K562 treated with DMSO at 1 percent for 4 hours (cell line): Measurements from ENCODE around the gene CEBPZOS. TPM values are rescaled to one million over a fixed set of nuclear protein-coding genes. Genes with fewer than 3 reads are reported as not detected.

ENCODE experiments used
- total RNA-seq: library from RNA; unstranded; fragments of 300-600 nt; gene quantifications from 2 replicates; pipeline ENCODE4 v1.2.3, GENCODE V29; 2022; ENCODE audit not compliant: insufficient read depth

CEBPZOS gene
- 20.0 and 21.1 TPM in 2 replicates for total RNA-seq

DNA sequence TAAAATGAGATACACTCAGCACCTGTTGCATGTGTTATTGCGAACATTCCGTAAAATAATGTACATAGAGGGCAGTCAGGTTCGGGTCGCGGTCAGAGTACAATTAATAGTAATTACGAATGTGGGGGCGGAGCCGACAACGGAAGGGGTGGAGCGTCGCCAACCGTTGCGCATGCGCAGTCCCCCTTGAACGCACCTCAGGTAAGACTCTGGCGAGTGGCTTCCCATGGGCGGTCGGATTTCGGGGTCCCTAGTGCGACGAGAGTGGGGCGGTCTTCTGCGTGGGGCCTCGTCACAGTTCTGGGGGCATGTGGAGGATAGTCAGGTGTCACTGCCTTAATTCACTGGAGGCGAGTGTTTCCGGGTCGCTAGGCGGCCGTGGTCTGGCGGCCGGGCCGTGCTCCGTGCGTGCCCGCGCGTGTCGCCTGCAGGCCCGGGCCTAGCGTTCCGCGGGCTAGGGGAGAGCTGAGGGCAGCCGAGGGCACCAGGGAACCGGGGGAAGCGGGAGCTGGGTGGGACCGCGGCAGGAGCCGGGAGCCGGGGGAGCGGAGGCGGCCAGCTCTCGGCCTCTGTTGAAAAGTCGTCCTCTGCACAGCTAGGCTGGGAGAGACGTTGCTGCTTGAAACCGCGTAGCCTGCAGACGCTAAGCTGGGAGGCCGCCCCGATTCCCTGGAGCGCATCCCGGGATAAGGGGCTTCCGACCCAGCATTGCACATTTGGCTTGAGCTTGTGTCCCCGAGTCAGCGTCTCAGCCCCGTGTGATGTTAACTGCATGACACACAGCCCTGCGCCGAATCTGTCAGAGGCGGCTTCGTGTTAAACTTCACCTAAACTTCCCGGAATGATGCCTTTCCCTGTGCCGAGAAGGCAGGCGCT, at the start of gene CEBPZOS:
TSS of gene CEBPZOS (plus strand) at position 177 of the 876 bp plus-strand sequence. CDS start 3,209 bp downstream, outside the sequence.

DNA sequence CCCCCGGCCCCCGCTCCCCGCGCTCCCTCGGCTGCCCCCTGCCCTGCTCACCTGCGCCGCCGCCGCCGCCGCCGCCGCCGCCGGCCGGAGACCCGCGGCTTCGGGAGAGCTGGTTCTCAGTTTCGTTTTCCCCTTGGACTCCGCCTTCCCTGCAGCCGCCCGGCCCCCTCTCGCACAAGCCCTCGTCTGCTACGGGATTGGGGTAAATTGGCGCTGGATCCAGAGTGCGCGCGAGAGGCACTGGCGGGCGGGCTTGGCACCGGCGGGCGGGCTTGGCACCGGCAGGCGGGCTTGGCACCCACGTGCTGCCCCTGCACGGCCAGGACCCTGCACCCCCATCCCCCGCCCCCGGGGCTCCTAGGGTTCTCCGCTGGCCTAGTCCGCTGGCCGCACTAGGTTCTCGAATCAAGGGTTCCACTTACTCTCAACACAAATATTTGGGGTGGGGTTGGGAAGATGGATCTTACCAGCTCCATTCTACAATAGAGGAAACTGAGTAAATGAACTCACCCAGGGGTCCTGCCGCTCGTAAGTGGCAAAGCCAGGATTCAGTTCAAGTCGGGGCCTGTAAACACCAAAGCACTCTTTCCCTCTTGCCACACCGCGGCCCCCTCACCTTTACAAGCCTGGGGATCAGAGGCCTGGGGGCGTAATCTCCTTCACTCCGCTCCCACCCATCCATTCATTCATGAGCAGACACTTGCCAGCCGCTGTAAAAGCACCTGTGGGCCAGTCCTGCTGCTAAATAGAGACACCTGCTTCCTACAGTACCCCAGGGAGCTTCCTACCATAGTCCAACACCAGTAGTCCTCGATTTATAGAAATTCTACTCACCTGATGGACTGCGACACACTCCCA, 39.2 kb upstream of the CEBPZOS start, which contains the start of gene EIF2AK2:
TSS of gene EIF2AK2 (minus strand) at position 124 of the 858 bp plus-strand sequence. CDS start 9,174 bp downstream, outside the sequence.

GRCh38 chr2:37188570-37188969, 7.7 kb upstream of the CEBPZOS start, which contains the start of gene SULT6B1:
Gene SULT6B1 (minus strand): TSS chr2:37188670. CDS start chr2:37188640, 30 bp downstream.

DNA sequence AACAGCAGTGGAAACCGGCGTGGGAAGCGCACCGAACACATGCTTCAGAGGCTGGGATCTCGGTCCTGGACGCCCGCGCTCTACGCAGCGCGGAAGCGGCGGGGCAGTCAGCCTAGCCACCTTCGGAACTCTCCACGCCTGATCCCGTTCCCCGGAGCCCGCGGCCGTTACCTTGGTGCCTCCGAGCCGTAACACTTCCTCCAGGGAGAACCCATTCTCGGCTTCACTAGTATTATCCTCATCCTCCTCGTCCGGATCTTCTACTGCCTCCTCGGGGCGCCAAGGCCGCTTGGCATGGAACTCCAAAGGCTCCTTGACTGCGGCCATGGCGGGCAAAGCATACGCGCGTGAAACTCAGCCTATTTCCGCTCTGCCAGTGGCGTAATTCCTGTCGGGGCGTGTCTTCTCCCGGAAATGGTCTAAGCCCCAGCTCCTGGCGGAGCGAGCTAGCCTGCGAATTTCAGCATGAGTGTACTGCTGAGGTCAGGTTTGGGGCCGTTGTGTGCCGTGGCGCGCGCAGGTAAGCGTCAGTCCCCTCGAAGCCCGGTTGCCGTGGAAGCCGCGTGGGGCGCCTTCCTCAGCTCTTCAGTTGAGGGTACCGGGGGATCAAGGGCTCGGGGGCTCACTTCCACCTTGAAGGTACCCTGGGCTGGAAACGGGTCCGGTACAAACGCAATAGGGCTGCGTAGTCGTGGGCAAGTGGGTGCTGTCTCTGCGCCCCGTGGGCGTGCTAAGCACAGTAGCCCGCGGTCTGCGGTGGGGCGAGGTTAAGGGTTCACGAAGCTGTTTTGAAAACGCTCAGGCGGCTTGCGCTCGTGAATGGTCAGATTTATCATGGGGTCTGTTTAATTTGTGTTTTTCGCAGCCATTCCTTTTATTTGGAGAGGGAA, 35.2 kb downstream of the CEBPZOS start, which contains the start of the genes CEBPZ and NDUFAF7:
TSS of gene CEBPZ (minus strand) at position 356 of the 890 bp plus-strand sequence. CDS start at position 327, 29 bp downstream.
TSS of gene NDUFAF7 (plus strand) at position 418 of the 890 bp plus-strand sequence. CDS start at position 466, 48 bp downstream.

Other genes with a start within 250 kb of the CEBPZOS start
- gene STRN, start 230.0 kb upstream of the CEBPZOS start, total RNA-seq: 7.3 and 8.6 TPM in 2 replicates
- gene HEATR5B, start 112.1 kb upstream of the CEBPZOS start, total RNA-seq: 5.0 and 8.4 TPM in 2 replicates
- gene GPATCH11, start 112.0 kb upstream of the CEBPZOS start, total RNA-seq: 7.7 and 8.4 TPM in 2 replicates
- 3.9 and 4.5 TPM in 2 replicates for gene EIF2AK2, start 39.5 kb upstream of the CEBPZOS start, total RNA-seq
- gene SULT6B1, start 7.8 kb upstream of the CEBPZOS start, total RNA-seq: not detected in 2 replicates
- gene CEBPZ, start 35.1 kb downstream of the CEBPZOS start, total RNA-seq: 28.8 and 32.2 TPM in 2 replicates
- 9.4 and 11.2 TPM in 2 replicates for gene NDUFAF7, start 35.2 kb downstream of the CEBPZOS start, total RNA-seq
- 8.1 and 8.6 TPM in 2 replicates for gene PRKD3, start 128.3 kb downstream of the CEBPZOS start, total RNA-seq
- not detected in 2 replicates for gene QPCT, start 148.1 kb downstream of the CEBPZOS start, total RNA-seq